Astrocyte of the hippocampus (primary cell): ENCODE measurements around the gene GALK1.
"Not testable (repeated sequence)": the region's sequence is repeated elsewhere in the genome, so short reads cannot be mapped to it uniquely, and the experiment has no call there.

Experiments
- DNase-seq: peaks from one replicate; pipeline ENCODE4 v3.0.0; 2011; ENCODE audit warnings: low read depth, low spot score

Gene GALK1

DNA sequence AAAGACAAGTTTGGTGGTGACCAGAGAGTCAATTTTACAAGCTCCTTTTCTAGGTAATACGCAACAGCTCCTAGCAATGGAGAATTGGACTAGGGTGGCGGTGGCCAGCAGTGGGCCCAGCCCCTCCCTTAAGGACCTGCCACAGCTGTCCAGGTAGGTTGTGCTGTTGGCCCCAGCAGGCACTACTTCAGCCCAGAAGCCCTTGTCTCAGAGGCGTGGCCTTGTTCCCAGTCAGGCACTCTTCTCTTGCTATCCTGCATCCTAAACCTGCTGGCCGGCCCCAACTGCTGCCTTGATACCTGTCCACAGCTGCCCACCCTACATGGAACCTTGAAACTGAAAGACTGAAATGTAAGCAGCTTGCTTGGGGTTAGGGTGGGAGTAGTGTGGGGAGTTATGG lies 989 bp upstream of the GALK1 start:
- DNase-seq: no peak

- DNase-seq: no peak
Measured at GRCh38 chr17:75764417-75764710, 628 bp downstream of the GALK1 start.

GRCh38 chr17:75763613-75764416 lies 1.2 kb downstream of the GALK1 start:
- no peak for DNase-seq

DNA sequence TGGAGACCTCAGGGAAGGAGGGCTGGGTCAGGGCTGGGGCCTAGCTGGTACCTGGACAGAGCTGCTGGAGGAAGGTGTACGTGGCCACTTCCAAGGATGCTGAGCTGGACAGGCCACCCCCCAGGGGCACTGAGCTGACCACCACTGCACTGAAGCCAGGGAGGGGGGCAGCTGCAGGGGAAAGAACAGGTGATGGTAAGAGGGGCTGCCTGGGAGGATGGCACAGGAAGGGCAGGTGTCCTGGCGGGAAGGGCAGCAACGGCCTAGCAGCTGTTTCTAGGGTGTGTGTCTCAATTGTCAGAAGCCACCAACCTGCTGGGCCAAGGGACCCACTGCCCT lies 1.8 kb downstream of the GALK1 start:
- DNase-seq: no peak

GRCh38 chr17:75762513-75763268 lies 2.3 kb downstream of the GALK1 start:
- no peak for DNase-seq

DNA sequence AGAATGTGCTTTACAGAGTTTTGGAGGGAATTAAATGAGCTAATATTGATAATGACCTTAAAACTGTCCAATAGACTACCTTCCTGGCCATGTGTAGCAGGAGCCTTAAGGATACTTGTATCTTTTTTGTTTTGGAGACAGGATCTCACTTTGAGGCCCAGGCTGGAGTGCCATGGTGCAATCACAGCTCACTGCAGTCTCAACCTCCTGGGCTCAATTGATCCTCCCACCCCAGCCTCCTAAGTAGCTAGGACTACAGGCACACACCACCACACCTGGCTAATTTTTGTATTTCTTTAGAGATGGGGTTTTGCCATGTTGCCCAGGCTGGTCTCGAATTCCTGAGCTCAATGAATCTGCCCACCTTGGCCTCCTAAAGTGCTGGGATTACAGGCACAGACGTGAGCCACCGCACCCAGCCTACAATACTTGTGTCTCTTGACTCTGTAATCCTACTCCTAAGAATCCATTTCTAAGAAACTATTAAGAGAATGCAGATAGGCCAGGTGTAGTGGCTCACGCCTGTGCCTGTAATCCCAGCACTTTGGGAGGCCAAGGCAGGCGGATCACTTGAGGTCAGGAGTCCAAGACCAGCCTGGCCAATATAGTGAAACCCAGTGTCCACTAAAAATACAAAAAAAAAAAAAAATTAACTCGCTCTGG lies 4.9 kb downstream of the GALK1 start:
- DNase-seq: not testable (repeated sequence)

DNA sequence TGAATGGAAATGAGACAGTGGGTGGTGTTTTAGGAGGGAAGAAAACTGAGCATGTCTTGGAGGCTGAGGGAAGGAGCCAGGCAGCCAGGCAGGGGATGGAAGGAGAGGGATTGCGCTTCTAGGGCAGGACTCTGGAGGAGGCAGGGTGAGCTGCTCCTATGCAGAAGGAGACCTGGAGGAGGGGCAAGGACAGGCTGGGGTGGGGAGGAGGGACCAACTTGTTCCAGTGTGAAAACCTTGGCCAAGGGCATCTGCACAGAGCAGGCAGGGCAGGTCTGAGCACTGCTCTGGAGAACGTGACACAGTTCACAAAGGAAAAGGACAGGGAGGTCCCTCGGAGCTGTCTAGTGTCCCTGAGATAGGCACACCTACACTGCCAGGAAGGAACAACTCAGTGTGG lies 5.5 kb downstream of the GALK1 start:
- no peak for DNase-seq

DNA sequence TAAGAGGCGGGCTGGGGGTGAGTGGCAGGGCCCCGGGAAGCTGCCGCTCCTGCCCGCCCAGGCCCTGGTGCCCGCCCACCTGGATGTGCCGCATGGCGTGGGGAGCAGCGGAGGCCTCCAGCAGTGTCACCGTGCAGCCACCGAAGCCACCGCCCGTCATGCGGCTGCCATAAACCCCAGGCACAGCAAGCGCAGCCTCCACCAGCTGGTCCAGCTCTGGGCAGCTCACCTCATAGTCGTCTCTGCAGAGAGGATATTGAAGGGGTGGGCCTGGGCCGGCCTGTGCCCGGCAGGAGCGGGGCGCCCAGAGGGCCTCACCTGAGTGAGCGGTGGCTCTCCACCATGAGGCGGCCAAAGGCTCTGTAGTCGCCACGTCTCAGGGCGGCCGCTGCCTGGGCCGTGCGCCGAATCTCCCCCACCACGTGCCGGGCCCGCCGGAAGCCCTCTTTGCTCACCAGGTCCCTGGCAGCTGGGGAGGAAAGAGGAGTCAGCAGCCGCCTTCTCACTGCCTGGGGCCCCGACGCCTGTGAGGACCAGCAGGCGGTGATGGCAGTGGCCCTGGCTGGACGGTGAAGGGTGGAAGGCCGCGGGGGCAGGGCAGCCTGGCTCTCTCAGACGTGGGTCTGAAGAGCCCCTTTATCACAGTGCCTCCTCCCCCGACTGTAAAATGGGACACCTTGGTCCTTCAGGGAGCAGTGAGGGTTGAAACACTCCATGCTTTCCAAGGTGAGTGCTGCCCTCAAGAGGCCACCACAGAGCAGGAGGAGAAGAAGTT lies 6.7 kb downstream of the GALK1 start:
- DNase-seq: no peak

GRCh38 chr17:75757086-75757681 lies 7.8 kb downstream of the GALK1 start:
- DNase-seq: no peak

- DNase-seq: no peak
Measured at GRCh38 chr17:75756451-75757085, 8.4 kb downstream of the GALK1 start.

GRCh38 chr17:75755990-75756389 lies 9.0 kb downstream of the GALK1 start:
- DNase-seq: no peak

DNA sequence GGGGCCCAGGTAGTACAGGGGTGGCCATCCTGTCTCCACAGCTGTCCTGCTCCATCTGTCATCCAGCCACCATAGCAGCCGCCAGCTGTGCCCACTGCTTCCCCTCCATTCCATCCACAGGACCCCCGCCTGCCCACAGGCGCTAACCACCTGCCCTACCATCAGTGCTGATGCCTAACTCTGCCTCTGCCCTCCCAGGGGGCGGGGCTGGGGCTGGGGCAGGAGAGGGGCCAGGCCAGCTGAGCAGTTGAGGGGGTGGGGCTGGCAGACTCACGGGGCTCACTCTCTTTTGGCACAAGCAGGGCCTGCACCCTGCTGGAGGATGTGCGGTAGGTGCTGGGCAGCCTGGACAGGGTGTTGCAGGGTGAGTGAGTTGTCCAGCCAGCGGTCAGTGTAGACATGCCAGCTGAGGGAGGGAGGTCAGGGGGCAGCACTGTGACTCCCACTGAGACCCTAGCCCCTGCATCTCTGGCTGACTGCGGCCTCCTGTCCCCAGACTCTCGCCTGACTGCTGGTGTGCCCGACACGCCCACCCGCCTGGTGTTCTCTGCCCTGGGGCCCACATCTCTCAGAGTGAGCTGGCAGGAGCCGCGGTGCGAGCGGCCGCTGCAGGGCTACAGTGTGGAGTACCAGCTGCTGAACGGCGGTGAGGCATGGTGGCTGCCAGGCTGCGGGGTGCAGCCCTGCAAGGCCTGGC lies 9.6 kb downstream of the GALK1 start:
- DNase-seq: no peak

DNA sequence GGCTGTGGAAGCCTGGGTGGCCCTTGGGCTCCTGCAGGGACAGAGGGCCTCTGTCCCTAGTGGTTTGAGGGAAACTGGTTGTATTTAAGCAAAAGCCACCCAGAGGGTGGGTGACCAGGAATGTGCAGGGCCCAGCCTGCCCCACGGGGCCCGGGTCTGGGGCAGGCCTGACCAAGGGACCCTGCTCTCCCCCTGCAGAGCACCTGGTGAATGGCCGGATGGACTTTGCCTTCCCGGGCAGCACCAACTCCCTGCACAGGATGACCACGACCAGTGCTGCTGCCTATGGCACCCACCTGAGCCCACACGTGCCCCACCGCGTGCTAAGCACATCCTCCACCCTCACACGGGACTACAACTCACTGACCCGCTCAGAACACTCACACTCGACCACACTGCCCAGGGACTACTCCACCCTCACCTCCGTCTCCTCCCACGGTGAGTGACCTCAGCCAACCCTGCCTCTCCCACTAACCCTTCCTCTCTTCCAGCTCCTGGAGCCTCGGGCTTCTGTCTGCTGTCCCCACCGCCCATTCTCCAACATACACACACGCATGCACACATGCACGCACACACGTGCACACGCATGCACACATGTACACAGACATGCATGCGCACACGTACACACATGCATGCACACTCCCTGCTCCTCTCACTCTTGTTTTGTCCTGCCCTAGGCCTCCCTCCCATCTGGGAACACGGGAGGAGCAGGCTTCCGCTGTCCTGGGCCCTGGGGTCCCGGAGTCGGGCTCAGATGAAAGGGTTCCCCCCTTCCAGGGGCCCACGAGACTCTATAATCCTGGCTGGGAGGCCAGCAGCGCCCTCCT lies 10.4 kb downstream of the GALK1 start:
- DNase-seq: no peak

DNA sequence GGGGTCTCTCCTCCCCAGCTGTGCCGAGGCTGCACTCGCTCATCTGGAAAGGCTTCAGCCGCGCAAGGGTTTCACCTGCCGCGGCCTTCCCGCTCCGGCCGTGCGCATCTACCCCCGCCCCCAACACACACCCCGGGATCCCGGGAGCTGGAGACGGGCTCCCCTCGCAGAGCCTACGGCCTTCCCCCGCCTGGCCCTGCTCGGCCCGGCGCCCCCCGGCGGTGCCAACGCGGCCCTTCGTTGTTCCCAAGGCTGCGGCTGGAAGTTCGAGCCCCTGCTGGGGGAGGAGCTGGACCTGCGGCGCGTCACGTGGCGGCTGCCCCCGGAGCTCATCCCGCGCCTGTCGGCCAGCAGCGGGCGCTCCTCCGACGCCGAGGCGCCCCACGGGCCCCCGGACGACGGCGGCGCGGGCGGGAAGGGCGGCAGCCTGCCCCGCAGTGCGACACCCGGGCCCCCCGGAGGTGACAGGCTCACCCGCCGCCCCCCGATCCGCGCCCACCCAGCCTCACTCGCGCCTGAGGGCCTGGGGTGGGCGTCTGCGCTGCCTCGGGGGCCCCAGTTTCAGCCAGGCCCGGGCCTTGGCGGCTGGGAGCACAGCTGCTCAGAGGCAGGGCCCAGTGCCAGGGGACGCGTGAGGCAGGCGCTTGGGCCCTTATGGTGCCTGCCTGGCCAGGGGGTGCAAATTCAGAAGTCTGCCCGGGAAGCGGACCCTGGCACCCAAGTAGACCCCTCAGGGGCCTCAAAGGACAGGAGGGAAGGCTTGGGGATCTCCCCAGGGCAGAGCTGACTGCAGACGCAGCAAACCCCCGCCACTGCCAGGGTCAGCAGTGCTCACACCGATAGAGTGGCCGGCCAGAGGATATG lies 11.2 kb downstream of the GALK1 start:
- peak; percentile 79 for DNase-seq

DNA sequence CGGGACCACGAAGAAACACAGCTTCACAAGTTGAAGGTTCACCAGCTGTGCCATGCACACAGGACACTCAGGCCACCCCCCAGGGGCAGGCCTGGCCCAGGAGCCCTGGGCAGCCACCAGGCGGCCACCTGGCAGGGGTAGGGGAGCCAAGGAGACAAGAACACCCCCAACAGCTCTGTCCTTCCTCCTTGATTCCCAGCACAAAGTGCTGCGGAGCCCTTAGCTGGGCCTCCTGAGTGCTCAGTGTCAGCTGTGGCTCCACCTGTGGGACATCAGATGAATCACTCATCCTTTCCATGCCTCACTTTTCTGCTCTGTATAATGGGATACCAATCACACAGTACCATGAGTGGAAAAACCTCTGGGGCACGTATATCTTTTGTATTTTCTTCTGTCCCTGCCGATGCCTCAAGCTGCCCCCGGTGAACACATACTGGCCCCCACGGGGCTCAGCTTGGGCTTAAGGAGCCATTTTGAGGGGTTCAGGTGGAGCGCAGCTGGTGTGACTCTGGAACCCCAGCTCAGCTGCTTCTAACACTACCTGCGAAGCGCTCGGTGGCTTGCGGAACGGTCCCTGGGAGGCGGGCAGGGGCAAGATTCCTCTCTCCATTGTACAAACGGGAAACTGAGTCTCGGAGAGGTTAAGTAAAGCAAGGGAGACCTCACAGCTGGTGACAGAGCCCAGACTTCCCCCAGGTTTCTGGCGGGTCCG lies 12.0 kb downstream of the GALK1 start:
- no peak for DNase-seq

DNA sequence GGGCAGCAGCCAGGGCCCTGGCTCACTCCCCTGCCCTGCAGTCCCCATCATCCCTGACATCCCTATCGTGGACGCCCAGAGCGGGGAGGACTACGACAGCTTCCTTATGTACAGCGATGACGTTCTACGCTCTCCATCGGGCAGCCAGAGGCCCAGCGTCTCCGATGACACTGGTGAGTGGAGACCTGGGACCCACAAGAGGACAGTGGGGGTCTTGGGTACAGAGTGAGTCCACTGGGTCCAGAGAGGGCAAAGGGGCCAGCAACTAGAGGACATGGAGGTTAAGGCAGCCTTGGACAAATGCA lies 12.6 kb downstream of the GALK1 start:
- DNase-seq: no peak

- DNase-seq: no peak
Measured at GRCh38 chr17:75751676-75752404, 13.2 kb downstream of the GALK1 start.
